GM23248 (cell line): ENCODE data around the gene CMSS1. TPM values are rescaled to one million over a fixed set of nuclear protein-coding genes. Genes with fewer than 3 reads are reported as not detected.
A peak's percentile ranks its signal among the peaks of the same experiment; 100 is the strongest.

Experiments
- DNase-seq: peaks from one replicate; pipeline ENCODE4 v3.0.0-alpha.2; 2015
- H2AFZ ChIP-seq: fragments of 200-600 bp; sonication (generic); 2 replicates; pipeline ENCODE4 v1.6.1; 2016; ENCODE audit warnings: antibody characterized with exemption
- H3F3A ChIP-seq: fragments of 200-600 bp; sonication (generic); 2 replicates; pipeline ENCODE4 v1.6.1; 2016; ENCODE audit warnings: mild to moderate bottlenecking, antibody characterized with exemption, mixed run types; ENCODE audit not compliant: insufficient read depth
- H3K27ac ChIP-seq: fragments of 200-600 bp; sonication (generic); 2 replicates; pipeline ENCODE4 v1.5.1; 2016; ENCODE audit warnings: mild to moderate bottlenecking
- H3K27me3 ChIP-seq: fragments of 200-600 bp; sonication (generic); replicated peaks from 2 replicates; pipeline ENCODE4 v1.6.1; 2016; ENCODE audit warnings: mild to moderate bottlenecking; ENCODE audit not compliant: insufficient read depth
- H3K36me3 ChIP-seq: fragments of 200-600 bp; sonication (generic); 2 replicates; pipeline ENCODE4 v1.6.1; 2016; ENCODE audit warnings: low read depth, mild to moderate bottlenecking
- H3K4me1 ChIP-seq: fragments of 200-600 bp; sonication (generic); 2 replicates; pipeline ENCODE4 v1.6.1; 2016; ENCODE audit warnings: mild to moderate bottlenecking; ENCODE audit not compliant: insufficient read depth
- H3K4me2 ChIP-seq: fragments of 200-600 bp; sonication (generic); one replicate; pipeline ENCODE4 v1.6.1; 2016; ENCODE audit warnings: mild to moderate bottlenecking; ENCODE audit not compliant: unreplicated experiment
- H3K4me3 ChIP-seq: fragments of 200-600 bp; sonication (generic); 2 replicates; pipeline ENCODE4 v1.5.1; 2016; ENCODE audit warnings: mild to moderate bottlenecking
- H3K79me2 ChIP-seq: fragments of 200-600 bp; sonication (generic); 2 replicates; pipeline ENCODE4 v1.6.1; 2016; ENCODE audit warnings: mild to moderate bottlenecking; ENCODE audit not compliant: insufficient read depth
- H3K9ac ChIP-seq: fragments of 200-600 bp; sonication (generic); 2 replicates; pipeline ENCODE4 v1.6.1; 2016; ENCODE audit warnings: mild to moderate bottlenecking
- H3K9me2 ChIP-seq: fragments of 200-600 bp; sonication (generic); 2 replicates; pipeline ENCODE4 v1.6.1; 2016; ENCODE audit warnings: mixed run types, mild to moderate bottlenecking, moderate library complexity; ENCODE audit not compliant: insufficient read depth
- H3K9me3 ChIP-seq: fragments of 200-600 bp; sonication (generic); one replicate; pipeline ENCODE4 v1.6.1; 2017; ENCODE audit warnings: low read depth
- H4K20me1 ChIP-seq: fragments of 200-600 bp; sonication (generic); 2 replicates; pipeline ENCODE4 v1.6.0; 2016; ENCODE audit not compliant: insufficient read depth
- EZH2 ChIP-seq: fragments of 200-600 bp; sonication (generic); IDR thresholded peaks from 2 replicates; pipeline ENCODE4 v1.6.1; 2018; ENCODE audit warnings: antibody characterized with exemption, mild to moderate bottlenecking; ENCODE audit not compliant: insufficient read depth, poor library complexity, severe bottlenecking
- EZH2phosphoT487 ChIP-seq: fragments of 200-600 bp; sonication (generic); IDR thresholded peaks from 2 replicates; pipeline ENCODE4 v1.6.1; 2018; ENCODE audit warnings: antibody characterized with exemption, moderate library complexity, mild to moderate bottlenecking, low read depth; ENCODE audit not compliant: insufficient read depth
- WGBS, 2 experiments: methylation state at CpG; one replicate each; pipeline ENCODE4 v1.1.6; 2015 to 2017; ENCODE audit warnings: low lambda C conversion rate in 2 of 2, low coverage in 1 of 2; ENCODE audit errors: missing lambda C conversion rate in 2 of 2; 5-methylcytosine and 5-hydroxymethylcytosine counted together
- in situ Hi-C: fragments of 300-500 bp; cut with MboI; formaldehyde crosslinking; loops from 2 replicates; pipeline ENCODE4 v1.15.0; 2020
- polyA plus RNA-seq: library from polyadenylated mRNA; unstranded; fragments of >200 nt; fragmentation: Nextera tagmentation; extraction: Ambion mirVana; gene quantifications from 2 replicates; pipeline ENCODE4 v1.2.1, GENCODE V29; 2016
- total RNA-seq: library from RNA; depleted of rRNA; stranded (reverse); fragments of >200 nt; shearing (Covaris generic); gene quantifications from 2 replicates; pipeline ENCODE4 v1.2.3, GENCODE V29; 2014

The CMSS1 gene
- total and polyA plus RNA-seq, 2 experiments from 2014 or later: 17.2 to 26.6 TPM

DNA sequence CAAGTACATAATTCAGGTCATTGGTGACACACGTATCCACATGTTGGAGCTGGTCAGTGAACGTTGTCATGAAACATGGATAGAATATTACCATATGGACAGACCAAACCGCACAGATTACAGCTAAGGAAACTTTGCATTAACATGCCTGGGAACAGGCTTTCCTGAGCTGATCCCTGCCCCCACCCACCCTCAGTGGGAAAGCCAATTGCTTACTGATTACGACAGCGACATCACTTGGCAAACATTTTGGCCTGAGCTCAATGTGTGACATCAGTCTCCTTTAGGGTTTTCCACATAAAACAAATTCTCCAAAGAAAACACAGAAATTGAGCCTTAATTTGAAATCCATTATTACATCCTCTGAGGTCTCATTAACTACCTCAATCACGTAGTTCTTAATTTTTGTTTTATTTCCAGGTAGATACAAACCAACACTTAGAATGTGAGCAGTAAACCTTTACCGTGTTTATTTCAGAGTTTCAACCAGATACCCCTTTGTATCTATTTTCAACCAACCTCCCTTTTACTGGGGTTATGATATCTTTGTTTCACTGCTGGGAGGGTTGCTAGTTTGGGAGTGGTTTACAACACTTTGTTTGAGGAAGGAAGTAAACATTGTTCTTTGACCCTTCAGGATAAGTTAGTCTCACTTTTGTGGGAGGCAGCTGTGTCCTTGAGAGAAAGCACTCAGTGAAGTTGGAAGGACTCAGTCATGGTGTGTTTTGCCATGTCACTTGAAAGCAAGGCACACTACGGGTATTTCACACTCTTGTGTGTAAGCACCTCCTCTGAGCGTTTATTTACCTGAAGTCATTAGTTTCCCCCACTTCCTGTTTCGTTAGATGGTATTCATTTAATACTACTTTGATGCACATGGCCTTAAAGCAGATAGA, 103.1 kb downstream of the CMSS1 start:
- Histone ChIP-seq H3F3A (peaks cover 5% of the 10 kb centered on the region), H3K9ac (no peak overlapping the region), H3K9me3 (no peaks in the 10 kb centered on the region), H3K4me2 (no peak overlapping the region), H2AFZ (0 out of 2 replicates have a peak overlapping the region, but pooled peaks have one; percentile 13), H4K20me1 (no peaks in the 10 kb centered on the region), H3K27ac (no peak overlapping the region), H3K9me2 (no peaks in the 10 kb centered on the region), H3K27me3 (no peaks in the 10 kb centered on the region), H3K4me3 (no peak overlapping the region), H3K79me2 (no peaks in the 10 kb centered on the region), H3K4me1 (peaks cover 21% of the 10 kb centered on the region), H3K36me3 (no peaks in the 10 kb centered on the region)
- 44 to 47% methylated on average over 10 of the region's 10 CpGs for WGBS, 2 experiments
- peak; percentile 60 for DNase-seq
- in situ Hi-C loops: no loop called here
- TF ChIP-seq EZH2: no peak
- TF ChIP-seq EZH2phosphoT487: no peak

DNA sequence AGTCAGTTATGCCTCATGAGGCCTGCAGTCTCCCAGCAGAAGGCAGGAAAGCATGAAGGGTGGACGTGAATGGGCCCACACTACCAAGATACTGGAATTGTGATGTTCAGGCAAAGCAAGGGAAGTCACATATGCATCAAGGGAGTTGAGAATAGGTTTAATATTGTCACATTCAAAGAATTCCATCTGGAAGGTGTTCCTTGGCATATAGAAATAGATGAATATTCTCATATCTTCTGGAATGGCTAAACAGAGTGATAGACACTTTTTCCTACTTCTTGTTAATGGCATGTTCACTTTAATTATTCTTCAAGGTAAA, 103.7 kb downstream of the CMSS1 start:
- DNase-seq: no peak
- in situ Hi-C loops: no loop called here
- H3K4me1 ChIP-seq: peaks cover 27% of the 10 kb centered on the region
- H3K27me3 ChIP-seq: no peaks in the 10 kb centered on the region
- no peaks in the 10 kb centered on the region for H3K79me2 ChIP-seq
- WGBS, 2 experiments: 95 to 100% methylated on average over 1 of the region's 1 CpG
- no peaks in the 10 kb centered on the region for H3K9me2 ChIP-seq
- H3K9me3 ChIP-seq: no peaks in the 10 kb centered on the region
- H3K27ac ChIP-seq: no peak overlapping the region
- no peak overlapping the region for H3K9ac ChIP-seq
- peaks cover 11% of the 10 kb centered on the region for H3F3A ChIP-seq
- H4K20me1 ChIP-seq: no peaks in the 10 kb centered on the region
- no peak overlapping the region for H3K4me3 ChIP-seq
- H3K4me2 ChIP-seq: no peak overlapping the region
- H2AFZ ChIP-seq: no peak overlapping the region
- TF ChIP-seq EZH2 (no peak), EZH2phosphoT487 (no peak)
- H3K36me3 ChIP-seq: no peaks in the 10 kb centered on the region

DNA sequence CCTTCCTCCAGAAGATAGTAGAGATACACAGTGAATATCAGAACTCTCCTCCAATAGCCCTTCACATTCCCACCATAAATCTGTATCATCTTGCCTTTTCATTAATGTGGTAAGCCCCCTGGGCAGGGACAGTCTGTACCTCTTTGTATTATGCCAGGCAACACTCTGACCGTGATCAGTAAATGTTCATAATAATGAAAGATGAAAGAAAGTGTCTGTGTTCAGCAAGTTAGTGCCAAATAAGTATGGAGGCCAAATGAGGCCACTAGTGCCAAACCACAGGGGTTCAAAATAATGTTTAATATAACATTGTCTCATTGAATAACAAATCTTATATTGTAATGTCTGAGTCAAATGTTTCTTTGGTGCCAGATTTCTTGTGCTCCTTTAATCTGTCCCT, 104.3 kb downstream of the CMSS1 start:
- Histone ChIP-seq H3K79me2 (no peaks in the 10 kb centered on the region), H3K4me3 (no peak overlapping the region), H4K20me1 (no peaks in the 10 kb centered on the region), H3K9ac (no peak overlapping the region), H3K4me2 (no peak overlapping the region), H3K27ac (no peak overlapping the region), H3F3A (peaks cover 17% of the 10 kb centered on the region), H2AFZ (no peak overlapping the region), H3K27me3 (no peaks in the 10 kb centered on the region), H3K9me2 (no peaks in the 10 kb centered on the region), H3K36me3 (no peaks in the 10 kb centered on the region), H3K9me3 (no peaks in the 10 kb centered on the region), H3K4me1 (peaks cover 28% of the 10 kb centered on the region)
- in situ Hi-C loops: no loop called here
- no peak for DNase-seq
- no peak for TF ChIP-seq EZH2
- no peak for TF ChIP-seq EZH2phosphoT487
- 43 to 56% methylated on average over 1 of the region's 1 CpG for WGBS, 2 experiments

DNA sequence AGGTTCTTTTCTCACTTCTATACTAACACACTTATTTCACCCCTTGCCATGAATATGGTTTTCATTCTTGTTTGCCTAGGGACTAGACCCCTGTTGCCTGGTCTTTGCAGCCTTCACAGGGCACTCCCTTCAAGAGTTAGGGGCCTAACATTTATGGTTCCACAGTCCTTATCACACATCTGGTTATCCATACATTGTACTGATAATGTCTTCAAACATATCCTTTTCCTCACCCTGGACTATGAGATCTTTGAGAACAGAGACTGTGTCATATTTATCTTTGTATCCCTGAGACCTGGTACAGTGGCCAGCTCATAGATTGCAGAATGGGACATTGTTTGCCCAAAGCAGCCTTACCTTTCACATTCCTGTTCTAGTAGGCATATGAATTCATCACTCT, 106.2 kb downstream of the CMSS1 start:
- Histone ChIP-seq H3K9me3 (no peaks in the 10 kb centered on the region), H3F3A (peaks cover 17% of the 10 kb centered on the region), H4K20me1 (no peaks in the 10 kb centered on the region), H3K27ac (no peak overlapping the region), H3K9ac (no peak overlapping the region), H3K27me3 (no peaks in the 10 kb centered on the region), H3K79me2 (no peaks in the 10 kb centered on the region), H3K4me3 (no peak overlapping the region), H3K4me1 (peaks cover 25% of the 10 kb centered on the region), H3K36me3 (no peaks in the 10 kb centered on the region), H2AFZ (no peak overlapping the region), H3K9me2 (no peaks in the 10 kb centered on the region), H3K4me2 (no peak overlapping the region)
- in situ Hi-C loops: no loop called here
- TF ChIP-seq EZH2phosphoT487 (no peak), EZH2 (no peak)
- DNase-seq: no peak
